Measurements from ENCODE around the gene YLPM1.

- TF ChIP-seq CTCF (IDR thresholded peaks at IDR 0.05; ENCODE audit: insufficient read depth, low read depth, low read length) = no peak
- TF ChIP-seq EZH2 (IDR thresholded peaks at IDR 0.05; ENCODE audit: insufficient read depth, low read length) = no peak
Measured at GRCh38 chr14:74882103-74882920, 119.2 kb downstream of the YLPM1 start.
